ENCODE results near the gene UBALD2. TPM values are rescaled to one million over a fixed set of nuclear protein-coding genes. Genes with fewer than 3 reads are reported as not detected.

Gene UBALD2
- total and polyA plus RNA-seq, 8 donors: 17.8 to 34.6 (median 24.6) TPM

DNA sequence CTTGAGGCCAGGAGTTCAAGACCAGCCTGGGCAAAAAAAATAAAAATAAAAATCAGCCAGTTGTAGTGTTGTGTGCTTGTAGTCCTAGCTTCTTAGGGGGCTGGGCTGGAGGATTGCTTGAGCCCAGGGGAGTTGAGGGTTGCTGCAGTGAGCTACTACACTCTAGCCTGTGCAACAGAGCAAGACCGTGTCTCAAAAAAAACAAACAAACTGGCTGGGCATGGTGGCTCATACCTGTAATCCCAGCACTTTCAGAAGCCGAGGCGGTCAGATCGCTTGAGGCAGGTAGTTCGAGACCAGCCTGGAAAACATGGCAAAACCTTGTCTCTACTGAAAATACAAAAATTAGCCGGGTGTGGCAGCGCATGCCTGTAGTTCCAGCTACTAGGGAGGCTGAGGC lies 4.9 kb upstream of the UBALD2 start:
- peak overlapping the region; percentile 10 to 71 (median 56) for H3K27ac ChIP-seq

DNA sequence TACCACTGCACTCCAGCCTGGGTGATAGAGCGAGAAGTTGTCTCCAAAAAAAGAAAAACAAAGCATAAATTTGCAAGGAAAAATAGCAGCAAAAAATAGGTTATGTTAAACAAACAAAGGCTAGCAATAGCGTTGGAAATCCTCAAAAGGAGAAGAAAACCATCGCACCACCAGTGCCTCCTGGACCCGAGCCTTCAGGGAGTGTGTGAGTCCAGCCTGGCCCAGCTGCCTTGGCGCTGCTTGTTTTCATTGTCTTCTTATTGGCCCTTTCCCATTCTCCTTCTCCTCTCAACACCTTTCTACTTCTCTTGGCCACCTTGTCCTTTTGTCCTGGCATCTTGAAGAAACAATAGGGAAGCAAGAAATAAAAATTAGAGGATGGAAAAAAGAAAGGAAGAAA lies 4.5 kb upstream of the UBALD2 start:
- H3K27ac ChIP-seq: peak overlapping the region in 2 of 4 donors; percentile 67 to 71
- no peaks in the 10 kb centered on the region for H3K36me3 ChIP-seq
- no peak for DNase-seq
- FAIRE-seq: no peak
- ATAC-seq: no peak
- no peaks in the 10 kb centered on the region for H3K27me3 ChIP-seq
- H3K9me3 ChIP-seq: no peaks in the 10 kb centered on the region
- peaks cover 31 to 47% (median 35%) of the 10 kb centered on the region in 3 donors for H3K4me1 ChIP-seq
- intact Hi-C loops (cut with DNase I): no loop called here
- WGBS, 2 donors: 75 to 84% methylated on average over 5 of the region's 5 CpGs
- TF ChIP-seq, protein P1, sequence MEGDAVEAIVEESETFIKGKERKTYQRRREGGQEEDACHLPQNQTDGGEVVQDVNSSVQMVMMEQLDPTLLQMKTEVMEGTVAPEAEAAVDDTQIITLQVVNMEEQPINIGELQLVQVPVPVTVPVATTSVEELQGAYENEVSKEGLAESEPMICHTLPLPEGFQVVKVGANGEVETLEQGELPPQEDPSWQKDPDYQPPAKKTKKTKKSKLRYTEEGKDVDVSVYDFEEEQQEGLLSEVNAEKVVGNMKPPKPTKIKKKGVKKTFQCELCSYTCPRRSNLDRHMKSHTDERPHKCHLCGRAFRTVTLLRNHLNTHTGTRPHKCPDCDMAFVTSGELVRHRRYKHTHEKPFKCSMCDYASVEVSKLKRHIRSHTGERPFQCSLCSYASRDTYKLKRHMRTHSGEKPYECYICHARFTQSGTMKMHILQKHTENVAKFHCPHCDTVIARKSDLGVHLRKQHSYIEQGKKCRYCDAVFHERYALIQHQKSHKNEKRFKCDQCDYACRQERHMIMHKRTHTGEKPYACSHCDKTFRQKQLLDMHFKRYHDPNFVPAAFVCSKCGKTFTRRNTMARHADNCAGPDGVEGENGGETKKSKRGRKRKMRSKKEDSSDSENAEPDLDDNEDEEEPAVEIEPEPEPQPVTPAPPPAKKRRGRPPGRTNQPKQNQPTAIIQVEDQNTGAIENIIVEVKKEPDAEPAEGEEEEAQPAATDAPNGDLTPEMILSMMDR (IDR thresholded peaks at IDR 0.05): no peak
- no peak overlapping the region for H3K4me3 ChIP-seq

More for the DNA sequence above, 4.9 kb upstream of the UBALD2 start:
- Histone ChIP-seq H3K27me3 (no peaks in the 10 kb centered on the region), H3K4me1 (peaks cover 31 to 47% (median 35%) of the 10 kb centered on the region in 3 donors), H3K4me3 (no peak overlapping the region), H3K9me3 (no peaks in the 10 kb centered on the region), H3K36me3 (no peaks in the 10 kb centered on the region)
- DNase-seq (no peak), FAIRE-seq (no peak), ATAC-seq (no peak)
- WGBS, 2 donors: 88 to 97% methylated on average over 7 of the region's 7 CpGs
- intact Hi-C loops (cut with DNase I): no loop called here
- TF ChIP-seq, protein P1 (IDR thresholded peaks at IDR 0.05): no peak

DNA sequence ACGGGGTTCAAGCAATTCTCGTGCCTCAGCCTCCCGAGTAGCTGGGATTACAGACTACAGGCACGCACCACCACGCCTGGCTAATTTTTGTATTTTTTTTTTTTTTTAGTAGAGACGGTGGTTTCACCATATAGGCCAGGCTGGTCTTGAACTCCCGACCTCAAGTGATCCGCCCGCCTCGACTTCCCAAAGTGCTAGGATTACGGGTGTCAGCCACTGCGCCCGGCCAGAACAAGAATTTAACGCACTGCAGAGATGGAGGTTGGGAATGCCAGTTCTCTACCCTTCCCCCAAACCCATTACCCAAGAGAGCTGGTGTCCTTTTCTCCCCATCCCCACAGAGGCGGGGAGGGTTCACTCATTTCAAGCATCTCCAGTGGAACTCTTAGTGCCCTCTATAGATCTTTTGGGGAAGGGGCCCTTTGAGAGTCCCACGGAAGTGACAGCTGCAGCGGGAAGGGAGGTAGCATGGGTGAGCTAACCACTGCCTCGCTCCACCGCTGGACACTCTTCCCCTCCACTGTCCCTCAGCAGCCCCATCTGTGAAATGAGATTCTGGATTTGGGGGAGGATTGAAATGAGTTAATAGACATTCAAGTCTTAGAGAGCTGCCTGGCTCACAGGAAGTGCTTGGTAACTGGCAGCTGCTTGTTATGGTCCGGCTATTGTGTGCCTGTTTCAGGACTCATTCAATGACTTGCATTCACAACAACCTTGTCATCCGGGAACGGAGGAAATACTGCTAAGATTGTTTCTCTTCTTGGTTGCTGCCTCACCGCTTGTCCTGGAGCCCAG lies 3.5 kb upstream of the UBALD2 start:
- H3K27ac ChIP-seq: peak overlapping the region; percentile 82 to 94 (median 90)
- no peaks in the 10 kb centered on the region for H3K36me3 ChIP-seq
- intact Hi-C loops (cut with DNase I): no loop called here
- FAIRE-seq: no peak
- no peak for ATAC-seq
- no peak overlapping the region for H3K4me3 ChIP-seq
- no peak for DNase-seq
- H3K4me1 ChIP-seq: peaks cover 32 to 47% (median 38%) of the 10 kb centered on the region in 3 donors
- no peaks in the 10 kb centered on the region for H3K9me3 ChIP-seq
- TF ChIP-seq, protein P1 (IDR thresholded peaks at IDR 0.05): no peak
- H3K27me3 ChIP-seq: no peaks in the 10 kb centered on the region
- WGBS, 2 donors: 86 to 87% methylated on average over 22 to 23 of the region's 23 CpGs

DNA sequence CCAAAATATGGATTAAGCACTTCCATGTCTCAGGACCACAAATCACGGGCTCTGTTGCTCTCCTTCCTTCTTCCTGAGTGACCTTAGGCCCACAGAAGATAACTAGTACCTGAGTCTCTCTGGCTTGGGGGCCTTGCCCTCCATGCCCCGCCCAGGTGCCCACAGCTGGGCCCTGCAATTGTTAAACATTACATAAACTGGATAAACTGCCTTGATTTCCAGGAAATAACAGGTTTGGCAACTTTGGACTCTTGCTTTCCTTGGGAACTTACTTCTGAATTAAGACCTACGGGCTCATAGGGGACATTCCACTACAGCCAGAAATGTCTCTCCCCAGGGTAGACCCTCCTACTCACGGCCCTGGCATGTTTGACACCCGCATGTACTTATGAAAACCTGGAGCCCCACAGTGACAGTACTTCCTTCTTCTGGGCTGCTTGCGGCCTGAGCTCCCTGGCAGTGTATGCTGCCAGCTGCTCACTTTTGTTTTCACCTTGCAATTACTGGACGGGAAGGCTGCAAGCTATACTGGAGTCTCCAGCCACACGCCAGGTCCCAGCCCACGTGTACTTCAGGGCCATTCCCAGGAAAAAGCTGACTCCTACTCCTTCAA lies 2.3 kb upstream of the UBALD2 start:
- intact Hi-C loops (cut with DNase I): no loop called here
- H3K27me3 ChIP-seq: no peaks in the 10 kb centered on the region
- ATAC-seq (peak; percentile 29 to 50 (median 43)), FAIRE-seq (no peak), DNase-seq (peak; percentile 69 to 81 (median 76))
- H3K36me3 ChIP-seq: no peaks in the 10 kb centered on the region
- peak overlapping the region; percentile 82 to 94 (median 90) for H3K27ac ChIP-seq
- 9 to 11% methylated on average over 9 of the region's 9 CpGs for WGBS, 2 donors
- no peaks in the 10 kb centered on the region for H3K9me3 ChIP-seq
- peak overlapping the region in 2 of 4 donors; percentile 1 to 2 for H3K4me3 ChIP-seq
- TF ChIP-seq, protein P1 (IDR thresholded peaks at IDR 0.05): no peak
- H3K4me1 ChIP-seq: peaks cover 44 to 59% (median 46%) of the 10 kb centered on the region in 3 donors
